Placental pericyte (primary cell): Measurements from ENCODE around the gene ARPC1B. TPM values are rescaled to one million over a fixed set of nuclear protein-coding genes. Genes with fewer than 3 reads are reported as not detected.

ENCODE experiments used
- total RNA-seq: library from RNA; depleted of rRNA; stranded (reverse); fragments of >200 nt; gene quantifications from 2 replicates; pipeline ENCODE4 v1.2.3, GENCODE V29; 2012

The ARPC1B gene
- 399 and 536 TPM in 2 replicates for total RNA-seq

DNA sequence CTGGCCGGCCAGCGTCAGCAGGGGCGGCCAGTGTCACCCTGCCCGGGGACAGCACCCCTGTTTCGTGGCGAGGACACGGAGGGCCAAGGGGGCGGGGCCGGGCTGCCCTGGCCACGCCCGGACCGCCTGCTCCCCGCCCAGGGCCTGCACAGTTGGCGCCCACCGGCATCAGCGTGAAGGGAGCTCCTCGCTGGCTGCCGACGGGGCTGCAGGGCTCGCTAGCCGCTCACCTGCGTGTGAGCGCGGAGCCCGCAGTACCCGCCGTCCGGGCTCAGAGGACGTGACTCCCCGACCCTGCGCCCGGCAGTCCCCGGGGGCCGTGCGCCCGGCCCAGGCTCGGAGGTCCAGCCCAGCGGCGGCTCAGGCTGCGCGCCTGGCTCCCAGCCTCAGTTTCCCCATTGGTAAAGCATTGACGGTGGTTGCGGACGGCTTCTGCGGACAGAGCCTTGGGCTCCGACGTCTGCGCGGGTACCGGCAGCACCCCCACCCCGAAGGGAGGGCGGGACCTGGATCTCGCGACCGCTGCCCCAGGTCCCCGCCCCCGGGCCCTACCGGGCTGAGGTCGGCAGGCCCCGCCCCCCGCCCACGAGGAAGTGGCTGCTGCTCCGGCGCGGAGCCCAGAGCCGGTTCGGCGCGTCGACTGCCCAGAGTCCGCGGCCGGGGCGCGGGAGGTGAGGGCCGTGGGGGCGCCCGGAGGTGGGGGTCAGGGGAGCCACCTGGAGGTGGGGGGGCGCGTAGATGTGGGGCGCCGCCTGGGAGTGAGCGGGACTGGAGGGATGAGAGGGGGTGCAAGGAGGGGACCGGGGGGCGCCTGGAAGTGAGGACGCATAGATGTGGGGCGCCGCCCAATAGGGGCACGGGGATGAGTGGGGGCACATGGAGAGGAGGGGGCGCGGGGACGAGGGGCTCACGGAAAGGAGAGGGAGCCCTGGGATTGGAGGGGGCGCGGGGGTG lies at the start of gene ARPC1B:
ARPC1B (plus strand) TSS at position 620 of the 954 bp plus-strand sequence. CDS start 10,985 bp downstream, outside the sequence.

DNA sequence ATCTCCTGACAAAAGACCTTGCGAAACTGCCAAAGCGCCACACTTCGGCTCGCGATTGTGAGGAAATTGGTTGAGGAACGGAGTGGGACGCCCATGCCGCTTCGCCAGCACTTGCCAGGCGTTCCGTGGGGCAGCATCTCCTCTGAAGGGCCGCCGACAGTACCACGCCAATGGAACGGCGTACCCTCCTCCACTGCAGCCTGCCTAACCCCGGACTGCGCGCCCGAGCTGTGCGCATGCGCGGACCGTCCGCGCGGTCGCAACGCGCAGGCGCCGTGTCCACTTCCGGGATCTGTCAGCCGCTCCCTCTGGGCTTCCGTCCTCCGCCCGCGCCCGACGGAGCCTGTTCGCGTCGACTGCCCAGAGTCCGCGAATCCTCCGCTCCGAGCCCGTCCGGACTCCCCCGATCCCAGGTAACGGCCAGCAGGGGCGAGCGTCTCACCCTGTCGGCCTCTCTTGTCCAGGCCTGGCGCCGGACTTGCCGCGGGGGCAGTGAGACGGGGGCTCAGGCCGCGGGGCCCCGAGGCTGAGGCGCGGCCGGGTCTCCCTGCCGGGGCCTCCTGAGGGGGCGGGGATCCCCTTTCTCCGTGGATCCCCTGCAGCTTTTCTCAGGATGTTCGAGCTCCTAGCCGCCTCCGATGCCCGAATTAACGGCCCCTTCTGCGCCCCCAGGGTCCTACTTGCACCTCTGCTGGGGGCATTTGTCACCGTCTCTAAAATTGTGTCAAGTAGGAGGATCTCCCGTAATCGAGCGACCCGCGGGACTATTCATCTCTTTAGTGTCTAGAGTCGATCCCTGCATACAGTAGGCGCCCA lies 48.7 kb upstream of the ARPC1B start, which contains the start of gene ARPC1A:
ARPC1A (plus strand) TSS at position 307 of the 816 bp plus-strand sequence. CDS start 7,456 bp downstream, outside the sequence.

DNA sequence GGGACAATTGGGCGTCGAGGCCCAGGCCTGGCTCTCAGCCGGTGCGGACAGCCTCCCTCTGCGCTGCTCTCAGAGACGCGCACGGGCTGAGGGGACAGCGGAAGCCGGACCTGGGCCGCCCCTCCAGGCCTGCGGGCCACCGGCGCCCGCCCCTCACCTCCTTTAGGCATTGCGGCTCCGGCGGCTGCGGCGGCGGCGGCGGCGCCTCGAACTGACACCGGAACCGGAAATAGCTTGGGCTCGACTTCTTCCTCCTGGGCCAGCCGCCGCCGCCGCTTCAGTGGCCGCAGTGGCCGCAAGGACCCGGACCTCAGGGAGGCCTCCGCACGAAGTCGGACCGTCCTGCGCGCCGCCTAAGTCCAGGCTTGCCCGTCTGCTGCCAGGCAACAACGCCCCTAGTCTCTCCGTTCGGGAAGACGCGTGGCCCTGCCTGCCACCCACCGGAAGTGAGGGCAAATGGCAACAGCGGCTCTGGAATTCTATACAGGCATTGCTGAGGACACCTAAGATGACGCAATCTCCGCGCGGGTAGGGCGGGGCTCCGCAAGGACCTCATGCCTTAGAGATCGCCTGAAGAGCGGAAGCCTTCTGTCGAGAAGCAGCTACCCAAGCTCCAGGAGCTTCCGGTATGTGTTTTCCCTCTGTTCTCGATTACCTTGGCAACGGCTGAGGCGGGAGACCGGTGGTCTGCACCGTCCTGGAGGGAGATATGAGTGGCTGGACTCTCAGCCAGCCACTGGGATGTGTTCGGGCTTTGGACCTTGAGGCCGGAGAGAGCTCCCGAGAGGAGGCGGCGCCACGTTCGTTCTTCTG lies 34.1 kb downstream of the ARPC1B start, which contains the start of the genes BUD31 and PDAP1:
BUD31 (plus strand) TSS at position 591 of the 813 bp plus-strand sequence. CDS start 2,124 bp downstream, outside the sequence.
PDAP1 (minus strand) TSS at position 219 of the 813 bp plus-strand sequence; CDS start at position 170, 49 bp downstream.

DNA sequence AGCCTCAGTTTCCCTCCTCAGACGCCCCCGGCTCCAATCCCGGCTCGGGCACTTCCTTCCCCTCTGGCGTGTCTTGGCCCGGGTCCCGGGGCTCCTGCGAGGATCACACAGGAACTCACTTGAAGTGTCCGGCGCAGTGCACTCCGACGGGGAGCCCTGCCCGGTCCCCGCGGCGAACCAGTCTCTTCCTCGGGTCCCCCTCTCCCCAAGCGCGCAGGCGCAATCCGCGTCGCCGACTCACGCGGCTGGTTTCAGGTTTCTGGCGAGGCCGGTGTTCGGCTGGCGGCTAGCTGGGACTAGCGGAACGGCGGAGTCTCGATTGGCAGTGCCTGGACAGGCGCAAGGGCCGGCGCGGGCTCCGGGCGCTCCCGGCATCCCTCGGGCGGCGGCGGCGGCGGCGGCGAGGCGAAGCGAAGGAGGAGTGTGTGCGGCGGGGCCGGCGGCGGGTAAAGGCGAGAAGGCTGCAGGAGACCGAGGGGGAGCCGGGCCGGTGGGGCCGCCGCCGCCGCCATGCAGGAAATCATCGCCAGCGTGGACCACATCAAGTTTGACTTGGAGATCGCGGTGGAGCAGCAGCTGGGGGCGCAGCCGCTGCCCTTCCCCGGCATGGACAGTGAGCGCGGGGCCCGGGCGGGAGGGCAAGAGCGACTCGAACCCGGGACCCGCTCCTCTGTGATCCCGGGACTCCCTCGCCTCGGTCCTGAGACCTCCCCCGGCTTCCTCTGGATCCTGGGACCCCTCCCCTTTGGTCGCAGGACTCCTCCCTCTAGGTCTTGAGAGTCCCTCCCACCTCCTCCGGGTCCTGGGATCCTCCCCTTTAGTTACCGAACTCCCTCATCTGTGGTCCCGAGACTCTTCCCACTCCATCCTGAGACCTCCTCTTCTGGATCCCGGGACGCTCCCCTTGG lies 64.3 kb downstream of the ARPC1B start, which contains the start of the genes CPSF4 and PTCD1:
CPSF4 (plus strand) TSS at position 371 of the 908 bp plus-strand sequence; CDS start at position 511, 140 bp downstream.
PTCD1 (minus strand) TSS at position 226 of the 908 bp plus-strand sequence. CDS start 3,556 bp downstream, outside the sequence.

Other genes with a start within 250 kb of the ARPC1B start
- gene SMURF1, start 230.6 kb upstream of the ARPC1B start, total RNA-seq = 28.4 and 64.7 TPM in 2 replicates
- not detected in 2 replicates for gene KPNA7, start 166.6 kb upstream of the ARPC1B start, total RNA-seq
- 0.43 TPM in 1 of 2 replicates, not detected in the other for gene MYH16, start 101.9 kb upstream of the ARPC1B start, total RNA-seq
- 209 and 273 TPM in 2 replicates for gene ARPC1A, start 48.8 kb upstream of the ARPC1B start, total RNA-seq
- 42.1 and 74.0 TPM in 2 replicates for gene PDAP1, start 33.9 kb downstream of the ARPC1B start, total RNA-seq
- gene BUD31, start 34.2 kb downstream of the ARPC1B start, total RNA-seq = 87.6 and 133 TPM in 2 replicates
- 4.8 and 8.4 TPM in 2 replicates for gene PTCD1, start 64.1 kb downstream of the ARPC1B start, total RNA-seq
- gene CPSF4, start 64.2 kb downstream of the ARPC1B start, total RNA-seq = 33.4 and 39.6 TPM in 2 replicates
- 99.8 and 214 TPM in 2 replicates for gene ATP5MF, start 91.4 kb downstream of the ARPC1B start, total RNA-seq
- 4.4 and 9.7 TPM in 2 replicates for gene ZNF789, start 98.2 kb downstream of the ARPC1B start, total RNA-seq
- gene ZNF394, start 125.6 kb downstream of the ARPC1B start, total RNA-seq = 28.2 and 31.9 TPM in 2 replicates
- 16.0 and 16.9 TPM in 2 replicates for gene ZKSCAN5, start 129.9 kb downstream of the ARPC1B start, total RNA-seq
- gene FAM200A, start 177.4 kb downstream of the ARPC1B start, total RNA-seq = 3.9 and 5.7 TPM in 2 replicates
- gene ZNF655, start 183.9 kb downstream of the ARPC1B start, total RNA-seq = 65.9 and 85.3 TPM in 2 replicates
- 0.44 TPM in 1 of 2 replicates, not detected in the other for gene TMEM225B, start 223.5 kb downstream of the ARPC1B start, total RNA-seq
- gene ZSCAN25, start 242.2 kb downstream of the ARPC1B start, total RNA-seq = 8.3 and 15.9 TPM in 2 replicates